Stomach (tissue), 9 donors: ENCODE data around the gene USP44. TPM values are rescaled to one million over a fixed set of nuclear protein-coding genes. Genes with fewer than 3 reads are reported as not detected.
"Not testable (repeated sequence)": the region's sequence is repeated elsewhere in the genome, so short reads cannot be mapped to it uniquely, and the experiment has no call there.

Source experiments
- DNase-seq, 2 donors: peaks; one replicate each; pipeline versions ENCODE4 v3.0.0 to v3.0.0-alpha.2; 2013 to 2019
- H3K27ac ChIP-seq, 5 donors: fragments of 200-600 bp in 4 of 5; sonication (generic) in 4 of 5; one replicate each; pipeline ENCODE4 v1.5.1; 2013 to 2019; ENCODE audit warnings: mild to moderate bottlenecking in 1 of 5, moderate library complexity in 1 of 5
- H3K27me3 ChIP-seq, 3 donors: fragments of 200-600 bp; sonication (generic); one replicate each; pipeline ENCODE4 v1.5.1; 2017 to 2019; ENCODE audit warnings: mixed run types in 1 of 3
- H3K36me3 ChIP-seq, 4 donors: fragments of 200-600 bp; sonication (generic); 1 replicate in 3 of 4; 2 replicates in 1 of 4; pipeline ENCODE4 v1.5.1; 2016 to 2019
- H3K4me1 ChIP-seq, 4 donors: fragments of 200-600 bp; sonication (generic); one replicate each; pipeline ENCODE4 v1.5.1; 2016 to 2019
- H3K4me3 ChIP-seq, 4 donors: fragments of 200-600 bp; sonication (generic) in 3 of 4; one replicate each; pipeline ENCODE4 v1.5.1; 2016 to 2019; ENCODE audit warnings: mild to moderate bottlenecking in 1 of 4
- H3K9me3 ChIP-seq, 4 donors: fragments of 200-600 bp; sonication (generic); one replicate each; pipeline ENCODE4 v1.5.1; 2016 to 2019
- CTCF ChIP-seq, 7 experiments: fragments of 450-650 bp in 4 of 7; fragments of 200-600 bp in 3 of 7; sonication (generic) in 3 of 7; IDR thresholded peaks; one replicate each; pipeline ENCODE4 v1.5.1; 2016 to 2019; ENCODE audit warnings: antibody characterized with exemption in 7 of 7, control low read depth in 2 of 7, mild to moderate bottlenecking in 1 of 7
- EP300 ChIP-seq: sonication (generic); formaldehyde crosslinking; IDR thresholded peaks from one replicate; pipeline ENCODE4 v1.6.1; 2017; ENCODE audit warnings: antibody characterized with exemption
- POLR2A ChIP-seq, 4 donors: fragments of 450-650 bp; IDR thresholded peaks; one replicate each; pipeline ENCODE4 v1.6.1; 2016; ENCODE audit warnings: antibody characterized with exemption in 4 of 4, control low read depth in 2 of 4, mild to moderate bottlenecking in 1 of 4, moderate library complexity in 1 of 4
- POLR2AphosphoS5 ChIP-seq, 3 donors: sonication (generic); formaldehyde crosslinking; IDR thresholded peaks; one replicate each; pipeline ENCODE4 v1.6.1; 2016; ENCODE audit warnings: antibody characterized with exemption in 3 of 3
- WGBS, 5 donors: extraction: QIAGEN DNeasy Blood & Tissue Kit in 3 of 5; methylation state at CpG; one replicate each; pipeline versions ENCODE4 v1.1.5 to v1.1.7; 2013 to 2018; 5-methylcytosine and 5-hydroxymethylcytosine counted together
- intact Hi-C: fragments of 100-400 bp; cut with DNase I; formaldehyde crosslinking; loops from one replicate; pipeline ENCODE4 v1.15.1; 2023; ENCODE audit warnings: low total_unique reads
- polyA plus RNA-seq, 3 donors: library from polyadenylated mRNA; stranded (reverse); fragments of 200-250 nt; gene quantifications; one replicate each; pipeline ENCODE4 v1.2.3, GENCODE V29; 2013
- total RNA-seq, 5 donors: library from RNA; depleted of rRNA; stranded (reverse); fragments of >200 nt; gene quantifications; one replicate each; pipeline versions ENCODE4 v1.1.0 to v1.2.3, GENCODE V29; 2014 to 2016
- donor health status: healthy with polysubstance abuse.
- donor health status: Bipolar disorder and iron deficiency.
- donor health status: healthy.

USP44 gene
- total and polyA plus RNA-seq, 8 donors, result under 0.01 to 2.6 (median 0.36) TPM; not detected in 2

GRCh38 chr12:95494888-95495287, 56.4 kb downstream of the USP44 start:
- H3K27me3 ChIP-seq, result no peaks in the 10 kb centered on the region
- H3K27ac ChIP-seq, result no peak overlapping the region
- H3K9me3 ChIP-seq, result peaks cover 0 to 3% (median 0%) of the 10 kb centered on the region in 4 donors
- intact Hi-C loops, result no loop called here
- no peak for DNase-seq
- no peak for TF ChIP-seq POLR2A (IDR thresholded peaks at IDR 0.05)
- TF ChIP-seq EP300, result no peak
- TF ChIP-seq POLR2AphosphoS5 (IDR thresholded peaks at IDR 0.05), result no peak
- TF ChIP-seq CTCF (IDR thresholded peaks at IDR 0.05), result no peak
- H3K36me3 ChIP-seq, result peaks cover 36 to 91% (median 81%) of the 10 kb centered on the region in 4 donors
- peaks cover 0 to 15% (median 7%) of the 10 kb centered on the region in 4 donors for H3K4me1 ChIP-seq
- H3K4me3 ChIP-seq, result no peak overlapping the region
- 90 to 93% (median 91%) methylated on average over 2 of the region's 2 CpGs for WGBS, 5 donors

- Histone ChIP-seq H3K36me3 (peaks cover 23 to 90% (median 73%) of the 10 kb centered on the region in 4 donors), H3K9me3 (no peaks in the 10 kb centered on the region), H3K4me1 (peaks cover 0 to 15% (median 7%) of the 10 kb centered on the region in 4 donors), H3K27ac (no peak overlapping the region), H3K4me3 (no peak overlapping the region), H3K27me3 (no peaks in the 10 kb centered on the region)
- DNase-seq, result no peak
- TF ChIP-seq POLR2A (IDR thresholded peaks at IDR 0.05), result no peak
- TF ChIP-seq POLR2AphosphoS5 (IDR thresholded peaks at IDR 0.05), result no peak
- TF ChIP-seq CTCF (IDR thresholded peaks at IDR 0.05), result no peak
- TF ChIP-seq EP300, result no peak
- WGBS, 5 donors, result 93 to 99% (median 96%) methylated on average over 2 of the region's 2 CpGs
- intact Hi-C loops, result no loop called here
Observed at GRCh38 chr12:95492462-95492861, 58.8 kb downstream of the USP44 start.

DNA sequence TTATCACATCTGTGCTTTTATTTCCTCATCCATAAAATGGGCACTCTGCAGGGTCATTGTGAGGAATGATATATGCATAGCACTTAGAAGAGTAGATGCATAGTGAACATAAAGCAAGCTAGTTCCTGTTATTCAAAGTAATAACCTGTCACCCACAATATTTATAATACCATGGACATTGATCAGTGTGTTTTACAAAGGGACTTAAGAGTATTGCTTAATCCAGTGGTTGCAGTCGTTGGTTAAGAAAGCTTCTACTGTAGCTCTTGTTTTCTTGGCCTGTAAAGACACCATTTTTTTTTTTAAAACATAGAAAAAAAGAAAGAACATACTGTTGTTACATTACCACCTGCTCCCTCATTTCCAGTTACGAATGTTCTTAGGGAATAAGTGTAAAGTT, 64.3 kb downstream of the USP44 start:
- H3K4me3 ChIP-seq, result no peak overlapping the region
- intact Hi-C loops, result no loop called here
- peaks cover 9 to 79% (median 69%) of the 10 kb centered on the region in 4 donors for H3K36me3 ChIP-seq
- no peaks in the 10 kb centered on the region for H3K9me3 ChIP-seq
- TF ChIP-seq POLR2AphosphoS5 (IDR thresholded peaks at IDR 0.05), result no peak
- no peak for TF ChIP-seq EP300
- no peak for TF ChIP-seq CTCF (IDR thresholded peaks at IDR 0.05)
- no peak for TF ChIP-seq POLR2A (IDR thresholded peaks at IDR 0.05)
- H3K27ac ChIP-seq, result no peak overlapping the region
- 75 to 88% (median 84%) methylated on average over 2 of the region's 2 CpGs for WGBS, 5 donors
- H3K27me3 ChIP-seq, result no peaks in the 10 kb centered on the region
- no peak for DNase-seq
- peaks cover 0 to 22% (median 8%) of the 10 kb centered on the region in 4 donors for H3K4me1 ChIP-seq

DNA sequence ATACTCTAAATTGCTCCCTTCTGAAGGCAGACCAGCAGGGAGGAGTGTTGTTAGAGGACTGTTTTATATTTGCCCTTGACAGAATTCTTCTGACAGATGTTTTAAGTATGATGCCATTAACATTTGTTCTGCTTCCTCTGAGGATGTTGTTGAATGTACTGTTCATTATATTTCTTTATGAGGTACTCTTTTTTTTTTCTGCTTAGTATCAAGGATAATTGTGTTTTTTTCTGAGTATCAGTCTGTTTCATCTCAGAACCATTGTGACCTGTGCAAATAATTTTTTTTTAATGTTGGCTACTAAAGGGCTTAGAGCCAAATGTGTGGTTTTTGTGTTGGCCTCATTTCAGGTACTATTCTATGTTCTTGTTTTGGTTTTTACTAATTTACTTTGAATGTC, 66.8 kb downstream of the USP44 start:
- DNase-seq, result no peak
- Histone ChIP-seq H3K4me1 (peaks cover 0 to 42% (median 20%) of the 10 kb centered on the region in 4 donors), H3K4me3 (no peak overlapping the region), H3K36me3 (peaks cover 11 to 60% (median 58%) of the 10 kb centered on the region in 4 donors), H3K27ac (no peak overlapping the region), H3K27me3 (no peaks in the 10 kb centered on the region), H3K9me3 (no peaks in the 10 kb centered on the region)
- no peak for TF ChIP-seq EP300
- TF ChIP-seq CTCF (IDR thresholded peaks at IDR 0.05), result no peak
- TF ChIP-seq POLR2AphosphoS5 (IDR thresholded peaks at IDR 0.05), result no peak
- no peak for TF ChIP-seq POLR2A (IDR thresholded peaks at IDR 0.05)
- intact Hi-C loops, result no loop called here

DNA sequence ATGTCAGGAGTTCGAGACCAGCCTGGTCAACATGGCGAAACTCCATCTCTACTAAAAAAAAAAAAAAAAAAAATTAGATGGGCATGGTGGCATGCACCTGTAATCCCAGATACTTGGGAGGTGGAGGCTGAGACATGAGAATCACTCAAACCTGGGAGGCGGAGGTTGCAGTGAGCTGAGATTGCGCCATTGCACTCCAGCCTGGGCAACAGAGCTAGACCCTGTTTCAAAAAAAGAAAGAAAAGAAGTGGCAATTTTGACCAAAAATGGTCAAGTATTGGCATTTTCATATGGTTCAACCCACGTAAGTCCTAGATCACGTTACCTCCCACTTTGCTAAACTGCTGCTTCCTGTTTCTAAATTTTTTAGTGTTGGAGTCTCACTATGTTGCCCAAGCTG, 68.7 kb downstream of the USP44 start:
- H3K9me3 ChIP-seq, H3K27ac ChIP-seq, H3K4me3 ChIP-seq, DNase-seq, intact Hi-C loops, H3K27me3 ChIP-seq: not testable (repeated sequence)
- 88 to 97% (median 93%) methylated on average over 6 of the region's 6 CpGs for WGBS, 5 donors
- H3K36me3 ChIP-seq, result peaks cover 18 to 68% (median 62%) of the 10 kb centered on the region in 4 donors
- peaks cover 0 to 56% (median 28%) of the 10 kb centered on the region in 4 donors for H3K4me1 ChIP-seq
